ENCODE measurements around the gene PCNX3. TPM values are rescaled to one million over a fixed set of nuclear protein-coding genes. Genes with fewer than 3 reads are reported as not detected.
"Not testable (repeated sequence)": the region's sequence is repeated elsewhere in the genome, so short reads cannot be mapped to it uniquely, and the experiment has no call there.

The PCNX3 gene
- total RNA-seq, 1 donor from 2014 or later: 30.6 TPM

DNA sequence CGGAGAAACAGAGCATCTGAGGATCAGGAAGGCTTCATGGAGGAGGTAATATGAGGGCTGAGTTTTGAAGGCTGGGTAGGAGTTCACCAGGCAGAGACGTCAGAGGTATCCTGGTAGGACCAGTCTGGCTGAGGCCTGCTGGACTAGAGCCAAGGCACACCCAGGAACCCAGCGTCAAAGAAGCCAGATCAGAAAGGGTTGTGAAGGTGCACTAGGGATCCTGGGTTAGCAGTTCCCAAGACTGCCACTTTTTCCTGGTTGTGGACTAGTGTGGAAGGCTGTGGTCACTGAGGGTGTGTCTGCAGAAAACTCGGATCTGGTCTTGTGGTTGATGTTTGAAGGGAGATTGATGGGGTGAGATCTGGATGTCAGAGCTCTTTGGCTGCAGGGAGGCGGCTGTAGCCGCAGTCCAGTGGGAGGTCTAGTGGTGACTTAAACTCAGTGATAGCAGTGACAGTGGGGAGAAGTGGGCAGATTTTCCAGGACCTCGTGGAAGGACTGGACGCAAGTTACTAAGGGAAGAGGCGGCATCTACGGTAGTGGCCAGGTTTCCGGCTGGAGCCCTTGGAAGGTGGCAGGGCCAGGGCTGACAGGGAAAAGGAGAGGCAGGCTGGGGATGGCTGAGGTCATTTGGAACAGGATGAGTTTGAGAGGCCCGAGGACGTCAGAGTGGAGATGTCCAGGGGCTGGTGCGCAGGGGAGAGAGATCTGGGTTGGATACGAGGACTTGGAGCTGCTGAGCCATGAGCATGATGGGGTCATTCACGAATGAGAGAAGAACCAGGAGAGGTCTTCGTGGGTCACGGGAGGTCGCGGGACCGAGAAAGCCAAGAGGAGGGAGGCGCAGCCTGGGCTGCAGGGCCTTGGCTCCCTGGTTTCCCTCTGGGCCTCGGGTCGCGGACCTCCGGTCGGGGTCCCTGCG, 36.3 kb downstream of the PCNX3 start:
- DNase-seq (ENCODE audit: low spot score): no peak

GRCh38 chr11:65652511-65653228, 37.1 kb downstream of the PCNX3 start:
- DNase-seq (ENCODE audit: low spot score): peak; percentile 99

DNA sequence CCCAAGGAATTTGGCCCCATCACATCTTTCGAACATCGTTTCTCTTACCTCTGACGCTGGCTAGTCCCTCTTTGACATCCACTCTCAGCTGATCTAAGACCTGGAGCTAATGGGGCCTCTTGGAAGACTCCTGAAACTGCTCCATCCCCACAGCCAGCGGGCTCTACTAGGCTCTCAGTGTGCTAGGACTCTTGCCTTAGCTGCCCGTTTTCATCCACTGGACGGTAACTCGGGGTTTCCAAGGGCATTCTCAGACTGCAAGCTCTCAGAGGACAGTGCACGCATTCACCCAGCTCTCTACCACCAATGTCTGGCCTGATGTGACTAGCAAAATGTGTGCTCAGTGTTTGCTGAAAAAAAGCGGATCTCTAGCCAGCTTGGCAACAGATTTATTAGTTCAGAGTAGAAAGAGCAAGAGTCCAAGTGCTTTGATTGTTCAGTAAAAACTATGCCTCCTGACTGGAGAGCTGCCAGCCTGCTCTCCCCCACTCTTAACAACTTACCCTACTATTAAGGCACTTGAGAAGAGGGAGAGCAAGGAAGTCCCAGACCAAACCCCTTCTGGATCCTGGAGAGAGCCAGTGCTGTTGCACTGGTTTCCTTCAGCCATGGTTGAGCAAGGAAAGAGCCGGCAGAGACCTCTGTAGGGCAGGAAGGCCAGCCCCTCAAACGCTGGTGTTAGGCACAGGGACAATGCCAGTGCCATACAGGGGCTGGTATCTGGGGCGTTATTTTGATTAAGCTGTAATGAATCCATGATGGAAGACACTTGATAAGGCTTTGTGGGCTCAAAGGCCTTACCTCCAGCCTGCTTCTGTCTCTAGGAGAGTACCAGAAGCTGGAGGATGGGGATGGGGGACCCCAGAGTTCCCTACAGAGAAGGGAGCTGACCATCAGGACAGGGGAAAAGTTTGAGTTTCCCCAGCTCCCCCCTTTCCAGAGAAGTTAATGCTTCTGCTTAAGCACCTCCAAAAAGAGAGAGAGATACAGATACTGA, 38.0 kb downstream of the PCNX3 start:
- no peak for DNase-seq (ENCODE audit: low spot score)

GRCh38 chr11:65654375-65655349, 39.1 kb downstream of the PCNX3 start:
- no peak for DNase-seq (ENCODE audit: low spot score)

DNA sequence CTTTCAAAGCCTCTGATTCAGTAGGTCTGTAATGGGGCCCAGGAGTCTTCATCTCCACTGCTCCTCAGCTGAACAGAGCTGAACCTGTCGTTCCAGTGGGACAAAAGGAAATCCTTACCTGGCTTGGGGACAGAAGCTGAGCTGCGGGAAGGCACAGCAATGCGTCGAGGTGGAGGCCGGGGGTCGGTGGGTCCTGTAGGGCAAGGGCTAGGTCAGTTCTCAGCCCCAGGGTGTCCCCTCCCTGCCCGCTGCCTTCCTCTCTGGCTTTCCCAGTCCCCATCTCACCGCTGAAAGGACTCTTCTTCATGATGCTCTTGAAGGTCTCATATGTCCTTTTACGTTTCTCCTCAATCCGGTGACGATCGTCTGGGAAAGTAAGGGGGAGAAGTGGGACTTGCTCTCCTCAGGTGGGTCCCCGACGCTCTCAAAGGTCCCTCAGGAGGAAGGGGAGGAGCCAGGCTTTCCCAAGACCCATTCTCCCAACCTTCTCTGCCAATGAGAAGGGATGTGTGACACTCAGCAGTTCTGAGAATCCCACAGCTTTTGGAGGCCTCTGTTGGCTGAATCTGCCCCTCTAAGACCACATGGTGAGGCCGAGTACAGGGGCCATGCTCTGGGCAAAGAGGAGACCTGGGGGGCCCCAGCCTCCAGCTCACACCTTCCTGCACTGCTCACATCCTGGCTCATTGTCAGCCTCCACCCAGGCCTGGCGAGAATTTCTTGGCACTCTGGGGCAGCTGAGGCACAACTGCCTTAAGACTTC, 40.2 kb downstream of the PCNX3 start:
- no peak for DNase-seq (ENCODE audit: low spot score)

GRCh38 chr11:65657426-65657825, 41.9 kb downstream of the PCNX3 start:
- DNase-seq (ENCODE audit: low spot score): no peak

- no peak for DNase-seq (ENCODE audit: low spot score)
Observed at GRCh38 chr11:65658174-65659021, 42.8 kb downstream of the PCNX3 start.

GRCh38 chr11:65660038-65660437, 44.5 kb downstream of the PCNX3 start:
- no peak for DNase-seq (ENCODE audit: low spot score)

GRCh38 chr11:65660908-65661307, 45.3 kb downstream of the PCNX3 start:
- not testable (repeated sequence) for DNase-seq (ENCODE audit: low spot score)

DNA sequence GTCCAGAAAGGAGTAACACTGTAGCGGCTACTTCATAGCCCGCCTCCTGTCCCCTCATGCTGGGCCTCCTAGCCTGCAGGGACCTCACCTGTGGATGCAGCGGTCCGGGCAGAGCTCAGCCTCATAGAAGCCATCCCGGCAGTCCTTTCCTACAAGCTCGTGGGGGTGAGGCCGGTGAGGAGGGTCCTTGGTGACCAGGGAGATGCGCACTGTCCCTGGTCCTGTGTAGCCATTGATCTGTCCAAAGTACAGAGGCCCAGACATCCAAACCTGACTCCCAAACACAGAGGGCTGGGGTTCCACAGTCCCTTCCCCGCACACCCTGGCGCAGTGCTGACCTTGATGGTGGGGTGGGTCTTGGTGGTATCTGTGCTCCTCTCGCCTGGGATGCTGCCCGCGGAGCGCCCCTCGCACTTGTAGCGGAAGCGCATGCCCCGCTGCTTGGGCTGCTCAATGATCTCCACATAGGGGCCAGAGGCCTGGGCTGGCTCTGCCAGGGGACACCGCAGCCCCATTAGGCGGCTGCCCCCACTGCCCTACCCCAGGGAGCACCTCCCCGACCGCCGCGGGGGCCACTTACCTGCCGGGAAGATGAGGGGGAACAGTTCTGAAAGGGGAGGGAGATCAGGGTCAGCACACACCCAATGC, 46.1 kb downstream of the PCNX3 start:
- no peak for DNase-seq (ENCODE audit: low spot score)

- DNase-seq (ENCODE audit: low spot score): no peak
Observed at GRCh38 chr11:65662247-65662798, 46.7 kb downstream of the PCNX3 start.

DNA sequence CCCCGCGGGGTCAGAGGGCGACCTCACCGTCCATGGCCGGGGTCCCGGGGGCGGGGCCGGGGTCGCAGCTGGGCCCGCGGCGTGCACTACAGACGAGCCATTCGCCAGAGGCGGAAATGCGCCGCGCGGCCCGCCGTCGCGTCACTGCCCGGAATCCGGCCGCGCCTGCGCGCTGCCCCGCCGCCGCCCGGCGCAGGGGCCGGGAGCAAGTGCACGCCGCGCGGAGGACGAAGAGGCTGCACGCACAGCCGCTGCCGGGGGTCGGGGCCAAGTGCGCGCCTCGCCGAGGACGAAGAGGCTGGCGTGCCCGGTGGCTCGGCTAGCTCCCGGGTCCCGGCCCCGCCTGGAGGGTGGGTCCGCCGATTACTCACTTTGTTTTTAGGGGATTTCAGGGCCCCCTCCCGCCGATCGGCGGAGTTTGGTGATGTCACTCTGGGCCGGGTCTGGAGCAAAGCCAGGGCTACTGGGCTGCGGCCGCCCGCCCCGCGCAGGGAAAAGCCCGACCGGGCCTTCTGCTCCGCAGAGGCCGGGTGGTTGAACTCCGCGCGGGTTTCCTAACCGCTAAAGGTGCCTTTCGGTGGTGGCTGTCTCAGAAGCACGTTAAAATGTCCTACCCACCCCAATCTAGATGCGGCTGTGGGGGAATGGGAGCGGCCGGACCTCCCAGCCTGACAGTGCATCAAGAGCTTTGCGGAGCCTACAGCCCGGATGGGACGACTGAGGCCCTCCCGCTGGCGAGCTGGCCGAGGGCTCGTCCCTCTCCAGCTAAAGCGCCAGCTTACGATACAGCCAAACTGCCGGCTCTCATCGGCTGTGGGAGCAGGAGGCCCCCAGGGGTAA, 47.4 kb downstream of the PCNX3 start, which contains the start of gene RELA:
Gene RELA (minus strand): TSS at position 118 of the 840 bp plus-strand sequence. CDS start 84 bp downstream, at position 34.
- DNase-seq (ENCODE audit: low spot score): peak; percentile 98

GRCh38 chr11:65663639-65664200, 48.1 kb downstream of the PCNX3 start:
- DNase-seq (ENCODE audit: low spot score): no peak

DNA sequence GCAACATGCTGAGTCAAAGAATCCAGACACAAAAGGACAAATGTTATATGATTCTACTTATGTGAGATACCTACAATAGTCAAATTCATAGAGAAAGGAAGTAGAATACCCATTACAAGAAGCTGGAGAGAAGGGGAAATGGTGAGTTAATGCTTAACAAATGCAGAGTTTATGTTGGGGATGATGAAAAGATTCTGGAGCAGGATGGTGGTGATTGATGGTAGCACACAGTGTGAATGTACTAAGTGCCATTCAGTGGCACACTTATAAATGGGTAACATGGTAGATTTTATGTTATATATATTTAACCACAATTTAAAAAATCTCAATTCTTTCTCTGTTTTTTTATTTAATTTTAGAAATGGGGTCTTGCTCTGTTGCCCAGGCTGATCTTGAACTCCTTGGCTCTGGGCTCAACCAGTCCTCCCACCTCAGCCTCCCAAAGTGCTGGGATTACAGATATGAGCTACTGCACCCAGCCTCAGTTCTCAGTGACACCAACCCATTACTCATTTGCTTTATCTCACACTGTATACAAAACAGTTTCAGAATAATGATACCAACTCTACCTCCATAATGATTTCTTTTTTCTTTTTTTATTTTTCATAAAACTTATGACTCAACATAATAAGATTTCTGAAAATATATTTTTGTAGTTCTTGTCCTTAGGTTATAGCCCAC, 56.7 kb downstream of the PCNX3 start:
- DNase-seq (ENCODE audit: low spot score): no peak

DNA sequence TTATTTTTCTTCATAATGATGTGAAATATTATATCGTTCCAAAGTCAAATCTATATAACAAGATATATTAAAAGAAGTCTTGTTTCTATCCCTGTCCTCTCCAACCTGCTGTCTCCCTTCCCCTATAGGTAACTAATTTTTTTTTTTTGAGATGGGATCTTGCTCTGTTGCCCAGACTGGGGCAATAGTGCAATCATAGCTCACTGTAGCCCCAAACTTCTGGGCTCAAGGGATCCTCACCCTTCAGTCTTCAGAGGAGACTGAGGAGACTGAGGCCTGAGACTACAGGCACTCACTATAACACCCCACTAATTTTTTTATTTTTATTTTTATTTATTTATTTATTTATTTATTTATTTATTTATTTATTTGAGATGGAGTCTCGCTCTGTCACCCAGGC, 57.4 kb downstream of the PCNX3 start:
- DNase-seq (ENCODE audit: low spot score): no peak
